Ascending aorta (tissue), 2 donors: Measurements from ENCODE around the gene CSF2. TPM values are rescaled to one million over a fixed set of nuclear protein-coding genes. Genes with fewer than 3 reads are reported as not detected.

ENCODE experiments used
- DNase-seq, 2 donors: peaks; one replicate each; pipeline ENCODE4 v3.0.0-alpha.2; 2019; ENCODE audit warnings: low spot score in 2 of 2
- H3K27ac ChIP-seq, 2 donors: fragments of 200-600 bp; sonication (generic); one replicate each; pipeline ENCODE4 v1.5.1; 2016 to 2017; ENCODE audit warnings: mild to moderate bottlenecking in 1 of 2
- H3K27me3 ChIP-seq: fragments of 200-600 bp; sonication (generic); one replicate; pipeline ENCODE4 v1.5.1; 2017
- H3K36me3 ChIP-seq, 2 donors: fragments of 200-600 bp; sonication (generic); one replicate each; pipeline ENCODE4 v1.5.1; 2016
- H3K4me1 ChIP-seq, 2 donors: fragments of 200-600 bp; sonication (generic); one replicate each; pipeline ENCODE4 v1.5.1; 2016 to 2017; ENCODE audit warnings: mild to moderate bottlenecking in 1 of 2
- H3K4me3 ChIP-seq, 2 donors: fragments of 200-600 bp; sonication (generic); one replicate each; pipeline ENCODE4 v1.5.1; 2016 to 2017; ENCODE audit warnings: mild to moderate bottlenecking in 1 of 2
- H3K9me3 ChIP-seq, 2 donors: fragments of 200-600 bp; sonication (generic); one replicate each; pipeline ENCODE4 v1.5.1; 2016
- intact Hi-C: fragments of 100-400 bp; cut with DNase I; formaldehyde crosslinking; loops from one replicate; pipeline ENCODE4 v1.15.1; 2023
- total RNA-seq: library from RNA; depleted of rRNA; stranded (reverse); fragments of >200 nt; gene quantifications from one replicate; pipeline ENCODE4 v1.1.0, GENCODE V29; 2016
- TF ChIP-seq, protein P1 (sequence below), 3 experiments: fragments of 200-600 bp in 2 of 3; fragments of 450-650 bp in 1 of 3; sonication (generic) in 2 of 3; IDR thresholded peaks; one replicate each; pipeline ENCODE4 v1.5.1; 2016 to 2019; ENCODE audit warnings: antibody characterized with exemption in 3 of 3, mild to moderate bottlenecking in 1 of 3, moderate library complexity in 1 of 3

The CSF2 gene
- total RNA-seq, 1 donor from 2014 or later, result not detected

DNA sequence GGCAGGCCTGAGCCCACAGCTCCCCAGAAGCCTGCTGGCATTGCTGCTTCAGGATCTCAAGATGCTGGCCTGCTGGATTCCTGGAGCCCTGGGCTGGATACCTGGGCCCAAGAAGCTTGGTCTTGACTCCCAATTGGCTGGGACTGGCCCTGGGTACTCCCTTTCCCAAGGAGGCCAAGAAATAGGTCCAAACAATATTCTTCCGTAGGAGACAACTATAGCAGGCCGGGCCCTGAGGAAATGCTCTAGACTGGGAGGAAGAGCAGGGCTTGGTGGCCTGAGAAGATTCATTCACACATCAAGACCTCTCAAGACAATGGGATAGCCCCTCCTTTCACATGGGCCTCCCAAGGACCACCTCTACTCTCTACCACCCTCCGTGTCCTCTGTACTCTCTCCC is 7.9 kb downstream of the CSF2 start:
- Histone ChIP-seq H3K27me3 (no peaks in the 10 kb centered on the region), H3K36me3 (no peaks in the 10 kb centered on the region), H3K4me1 (peaks cover 0 to 7% of the 10 kb centered on the region in 2 donors), H3K9me3 (no peaks in the 10 kb centered on the region), H3K27ac (no peak overlapping the region), H3K4me3 (no peak overlapping the region)
- intact Hi-C loops, result no loop called here
- TF ChIP-seq, protein P1, sequence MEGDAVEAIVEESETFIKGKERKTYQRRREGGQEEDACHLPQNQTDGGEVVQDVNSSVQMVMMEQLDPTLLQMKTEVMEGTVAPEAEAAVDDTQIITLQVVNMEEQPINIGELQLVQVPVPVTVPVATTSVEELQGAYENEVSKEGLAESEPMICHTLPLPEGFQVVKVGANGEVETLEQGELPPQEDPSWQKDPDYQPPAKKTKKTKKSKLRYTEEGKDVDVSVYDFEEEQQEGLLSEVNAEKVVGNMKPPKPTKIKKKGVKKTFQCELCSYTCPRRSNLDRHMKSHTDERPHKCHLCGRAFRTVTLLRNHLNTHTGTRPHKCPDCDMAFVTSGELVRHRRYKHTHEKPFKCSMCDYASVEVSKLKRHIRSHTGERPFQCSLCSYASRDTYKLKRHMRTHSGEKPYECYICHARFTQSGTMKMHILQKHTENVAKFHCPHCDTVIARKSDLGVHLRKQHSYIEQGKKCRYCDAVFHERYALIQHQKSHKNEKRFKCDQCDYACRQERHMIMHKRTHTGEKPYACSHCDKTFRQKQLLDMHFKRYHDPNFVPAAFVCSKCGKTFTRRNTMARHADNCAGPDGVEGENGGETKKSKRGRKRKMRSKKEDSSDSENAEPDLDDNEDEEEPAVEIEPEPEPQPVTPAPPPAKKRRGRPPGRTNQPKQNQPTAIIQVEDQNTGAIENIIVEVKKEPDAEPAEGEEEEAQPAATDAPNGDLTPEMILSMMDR (IDR thresholded peaks at IDR 0.05), result no peak
- DNase-seq, result no peak

DNA sequence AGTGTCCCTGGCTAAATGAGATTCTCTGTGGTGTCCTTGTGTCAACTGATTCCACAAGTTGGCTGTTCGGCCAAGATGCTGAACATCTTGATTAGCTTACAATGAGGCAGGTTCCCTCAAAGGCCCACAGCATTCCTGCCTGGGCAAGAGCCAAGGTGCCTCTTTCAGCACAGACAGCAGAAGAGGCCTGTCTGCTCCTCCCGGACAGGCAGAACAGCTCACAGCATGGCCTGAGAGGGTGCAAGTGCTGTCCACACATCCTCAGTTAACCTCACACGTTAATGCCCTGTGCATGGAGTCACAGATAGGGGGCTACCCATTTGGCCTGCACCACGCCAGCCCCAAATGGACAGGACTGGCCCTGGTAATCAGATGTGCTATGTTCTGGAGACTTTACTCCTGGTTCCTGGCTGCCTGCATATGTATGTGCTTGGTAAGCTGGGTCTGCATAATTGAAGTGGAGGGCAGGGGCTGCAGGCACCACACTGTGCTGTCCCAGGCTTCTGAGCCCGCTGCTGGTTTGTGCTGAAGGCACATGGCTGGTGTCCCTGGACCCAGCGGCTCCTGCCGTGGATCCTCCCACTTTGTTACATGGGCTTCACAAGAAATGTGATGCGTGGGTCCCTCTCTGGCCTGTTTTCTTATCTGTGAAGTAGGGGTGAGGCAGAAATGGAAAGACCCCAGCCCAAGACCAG is 8.9 kb downstream of the CSF2 start:
- DNase-seq, result no peak
- H3K4me1 ChIP-seq, result peaks cover 0 to 11% of the 10 kb centered on the region in 2 donors
- no peaks in the 10 kb centered on the region for H3K27me3 ChIP-seq
- intact Hi-C loops, result no loop called here
- TF ChIP-seq, protein P1 (IDR thresholded peaks at IDR 0.05), result no peak
- no peaks in the 10 kb centered on the region for H3K36me3 ChIP-seq
- no peak overlapping the region for H3K27ac ChIP-seq
- H3K4me3 ChIP-seq, result no peak overlapping the region
- no peaks in the 10 kb centered on the region for H3K9me3 ChIP-seq

DNA sequence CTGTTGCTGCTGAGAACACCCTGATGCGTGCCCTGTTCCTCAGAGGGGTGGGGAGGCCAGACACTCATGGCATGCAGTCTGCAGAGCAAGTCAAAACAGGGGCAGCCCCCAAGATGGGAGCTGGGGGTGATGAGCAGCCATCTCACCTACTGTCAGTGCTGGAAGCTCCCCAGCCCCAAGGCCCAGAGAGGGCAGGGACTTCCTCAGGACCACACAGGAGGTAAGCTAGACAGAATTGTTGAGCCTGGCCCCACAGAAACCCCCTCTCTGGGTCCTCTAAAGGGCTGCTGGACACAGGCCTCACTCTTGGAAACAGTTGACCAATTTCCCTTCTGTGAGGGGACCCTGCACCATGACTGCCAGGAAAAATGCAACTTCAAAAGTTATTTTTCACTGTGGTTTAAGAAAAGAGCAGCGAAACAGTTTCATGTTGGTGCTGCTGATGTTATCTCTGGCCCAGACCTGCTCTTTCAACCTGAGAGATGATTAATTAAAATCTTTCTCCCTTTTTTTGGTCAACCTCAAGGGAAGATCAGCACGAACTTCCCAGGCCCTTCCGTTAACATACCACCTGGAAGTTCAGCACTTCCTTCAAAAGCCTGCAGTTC is 9.6 kb downstream of the CSF2 start:
- Histone ChIP-seq H3K27ac (no peak overlapping the region), H3K9me3 (no peaks in the 10 kb centered on the region), H3K4me1 (peaks cover 0 to 11% of the 10 kb centered on the region in 2 donors), H3K27me3 (no peaks in the 10 kb centered on the region), H3K36me3 (no peaks in the 10 kb centered on the region), H3K4me3 (no peak overlapping the region)
- TF ChIP-seq, protein P1 (IDR thresholded peaks at IDR 0.05), result no peak
- intact Hi-C loops, result no loop called here
- DNase-seq, result no peak

DNA sequence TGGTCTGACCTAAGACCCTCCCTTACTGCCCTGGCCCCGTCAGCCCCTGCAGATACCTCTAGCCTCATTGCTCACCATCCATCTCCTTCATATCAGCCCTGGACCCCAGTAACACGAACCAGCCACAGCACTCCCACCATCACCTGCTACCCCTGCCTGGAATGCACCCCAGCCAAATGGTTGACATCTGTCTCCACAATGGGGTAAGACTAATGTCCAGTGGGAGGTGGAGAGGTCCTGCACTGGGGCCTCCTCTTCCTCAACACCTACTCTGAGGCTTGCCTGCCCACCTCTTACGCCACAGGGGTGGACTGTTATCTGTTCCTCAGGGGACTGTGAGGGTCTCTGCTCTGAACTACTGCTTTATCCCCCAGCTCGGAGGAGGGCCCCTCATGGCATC is 12.1 kb downstream of the CSF2 start:
- intact Hi-C loops, result no loop called here
- no peaks in the 10 kb centered on the region for H3K27me3 ChIP-seq
- TF ChIP-seq, protein P1 (IDR thresholded peaks at IDR 0.05), result no peak
- DNase-seq, result no peak
- no peak overlapping the region for H3K4me3 ChIP-seq
- H3K36me3 ChIP-seq, result no peaks in the 10 kb centered on the region
- H3K4me1 ChIP-seq, result peaks cover 0 to 11% of the 10 kb centered on the region in 2 donors
- no peaks in the 10 kb centered on the region for H3K9me3 ChIP-seq
- H3K27ac ChIP-seq, result peak overlapping the region; percentile 61 to 65

DNA sequence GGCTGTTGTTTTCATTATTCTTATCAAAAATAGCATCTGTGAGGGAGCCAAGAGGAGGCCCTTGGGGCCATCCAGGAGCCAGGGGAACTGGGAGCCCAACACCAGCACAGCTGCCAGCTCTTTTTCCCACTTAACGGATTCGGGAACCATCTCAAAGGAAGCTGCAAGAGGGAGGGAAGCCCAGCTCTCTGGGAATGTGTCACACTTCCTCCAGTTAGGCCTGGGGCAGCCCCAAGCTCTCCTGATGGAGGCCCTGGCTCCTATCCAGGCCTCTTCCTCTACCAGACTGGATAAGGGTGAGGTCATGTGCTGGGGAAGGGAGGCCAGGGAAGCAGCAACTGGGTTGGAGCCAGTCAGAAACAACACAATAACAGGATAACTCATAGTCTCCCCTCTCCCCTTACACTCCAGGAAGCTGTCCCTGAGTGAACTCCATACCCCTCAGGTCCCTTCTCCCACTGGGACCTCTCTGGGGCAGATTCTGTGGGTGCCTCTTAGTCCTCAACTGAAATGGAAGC is 12.7 kb downstream of the CSF2 start:
- Histone ChIP-seq H3K27me3 (no peaks in the 10 kb centered on the region), H3K27ac (peak overlapping the region; percentile 61 to 65), H3K4me1 (peaks cover 0 to 11% of the 10 kb centered on the region in 2 donors), H3K4me3 (no peak overlapping the region), H3K36me3 (no peaks in the 10 kb centered on the region), H3K9me3 (no peaks in the 10 kb centered on the region)
- intact Hi-C loops, result no loop called here
- peak; percentile 29 to 87 for DNase-seq
- TF ChIP-seq, protein P1 (IDR thresholded peaks at IDR 0.05), result no peak
